ENCODE data around the gene NOD1.
"Not testable (repeated sequence)": the region's sequence is repeated elsewhere in the genome, so short reads cannot be mapped to it uniquely, and the experiment has no call there.

Gene NOD1

GRCh38 chr7:30423788-30424505 lies 54.6 kb downstream of the NOD1 start:
- in situ Hi-C loops (cut with MboI; ENCODE audit: low sequenced_read_pairs), result no loop called here

DNA sequence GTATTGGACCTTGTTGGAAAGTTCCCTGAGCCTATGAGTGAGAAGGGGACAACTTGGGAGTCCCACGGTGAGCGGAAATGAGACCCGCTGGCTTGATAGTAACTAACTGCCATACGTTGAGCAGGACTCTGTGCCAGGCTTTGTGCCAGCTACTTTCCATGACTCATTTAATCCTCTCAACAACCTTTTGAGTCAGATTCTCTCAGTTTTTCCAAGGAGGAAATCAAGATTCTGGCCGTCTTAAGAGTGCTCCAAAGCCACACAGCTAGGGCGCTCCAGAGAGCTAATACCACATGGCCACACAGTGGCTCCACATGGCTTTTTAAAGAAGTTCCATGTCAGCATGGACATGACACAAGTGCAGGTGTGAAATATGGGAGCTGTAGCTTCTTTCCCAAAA lies 55.7 kb downstream of the NOD1 start:
- in situ Hi-C loops (cut with MboI; ENCODE audit: low sequenced_read_pairs), result no loop called here

GRCh38 chr7:30421647-30422196 lies 56.9 kb downstream of the NOD1 start:
- in situ Hi-C loops (cut with MboI; ENCODE audit: low sequenced_read_pairs), result no loop called here

GRCh38 chr7:30420662-30421061 lies 57.9 kb downstream of the NOD1 start:
- in situ Hi-C loops (cut with MboI; ENCODE audit: low sequenced_read_pairs), result no loop called here

DNA sequence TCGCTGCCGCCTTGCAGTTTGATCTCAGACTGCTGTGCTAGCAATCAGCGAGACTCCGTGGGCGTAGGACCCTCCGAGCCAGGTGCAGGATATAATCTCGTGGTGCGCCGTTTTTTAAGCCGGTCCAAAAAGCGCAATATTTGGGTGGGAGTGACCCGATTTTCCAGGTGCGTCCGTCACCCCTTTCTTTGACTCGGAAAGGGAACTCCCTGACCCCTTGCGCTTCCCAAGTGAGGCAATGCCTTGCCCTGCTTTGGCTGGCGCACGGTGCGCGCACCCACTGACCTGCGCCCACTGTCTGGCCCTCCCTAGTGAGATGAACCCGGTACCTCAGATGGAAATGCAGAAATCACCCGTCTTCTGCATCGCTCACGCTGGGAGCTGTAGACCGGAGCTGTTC lies 58.5 kb downstream of the NOD1 start:
- in situ Hi-C loops (cut with MboI; ENCODE audit: low sequenced_read_pairs), result not testable (repeated sequence)

GRCh38 chr7:30413864-30414263 lies 64.7 kb downstream of the NOD1 start:
- in situ Hi-C loops (cut with MboI; ENCODE audit: low sequenced_read_pairs), result no loop called here

GRCh38 chr7:30412782-30413504 lies 65.6 kb downstream of the NOD1 start:
- in situ Hi-C loops (cut with MboI; ENCODE audit: low sequenced_read_pairs), result no loop called here

DNA sequence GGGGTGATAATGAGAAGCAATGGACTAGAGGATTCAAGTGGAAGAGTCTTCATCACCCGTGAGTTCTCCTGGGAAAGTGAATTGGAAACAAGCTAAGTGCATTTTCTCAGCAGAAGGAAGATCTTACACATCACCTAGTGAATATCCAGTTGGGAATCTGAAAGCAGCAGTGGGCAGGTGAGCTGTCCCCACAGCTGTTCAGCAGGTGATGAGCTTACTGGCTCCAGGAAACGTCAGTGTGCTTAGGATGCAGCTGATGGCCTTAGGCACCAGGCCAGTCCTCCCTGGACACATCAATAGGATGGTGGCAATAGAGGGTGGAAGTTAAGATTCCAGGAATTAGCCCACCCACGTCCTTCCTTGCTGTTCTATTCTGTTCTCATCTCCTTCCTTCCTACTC lies 66.7 kb downstream of the NOD1 start:
- in situ Hi-C loops (cut with MboI; ENCODE audit: low sequenced_read_pairs), result no loop called here

GRCh38 chr7:30411173-30411572 lies 67.4 kb downstream of the NOD1 start:
- in situ Hi-C loops (cut with MboI; ENCODE audit: low sequenced_read_pairs), result no loop called here

GRCh38 chr7:30406664-30407425 lies 71.7 kb downstream of the NOD1 start:
- in situ Hi-C loops (cut with MboI; ENCODE audit: low sequenced_read_pairs), result no loop called here

DNA sequence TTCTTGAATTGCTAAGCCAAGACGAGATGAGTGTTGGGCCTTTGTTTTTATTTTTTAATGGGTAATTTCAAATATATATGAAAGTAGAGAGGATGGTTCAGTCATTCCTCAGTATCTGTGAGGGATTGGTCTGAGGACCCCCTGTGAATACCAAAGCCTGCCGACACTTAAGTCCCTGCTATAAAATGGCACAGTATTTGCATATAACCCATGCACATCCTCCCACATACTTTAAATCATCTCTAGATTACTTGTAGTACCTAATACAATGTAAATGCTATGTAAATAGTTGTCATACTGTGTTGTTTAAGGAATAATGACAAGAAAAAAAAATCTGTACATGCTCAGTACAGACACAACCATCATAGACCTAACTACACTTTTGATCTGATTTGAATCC lies 73.4 kb downstream of the NOD1 start:
- in situ Hi-C loops (cut with MboI; ENCODE audit: low sequenced_read_pairs), result no loop called here

DNA sequence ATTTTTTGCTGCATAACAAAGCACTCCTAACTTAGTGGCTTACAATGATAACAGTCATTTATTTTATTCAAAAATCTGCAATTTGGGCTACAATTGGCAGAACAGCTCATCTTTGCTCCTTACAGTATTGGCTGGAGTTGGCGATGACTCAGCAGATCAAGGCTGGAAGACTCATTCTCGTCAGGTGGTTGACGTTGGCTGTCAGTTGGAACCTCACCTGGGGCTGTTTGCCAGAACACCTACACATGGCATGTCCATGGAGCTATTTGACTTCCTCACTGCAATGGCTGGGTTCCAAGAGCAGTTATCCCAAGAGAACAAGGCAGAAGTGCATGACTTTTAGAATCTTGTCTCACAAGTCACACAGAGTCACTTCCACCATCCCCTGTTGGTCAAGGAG lies 75.1 kb downstream of the NOD1 start:
- in situ Hi-C loops (cut with MboI; ENCODE audit: low sequenced_read_pairs), result no loop called here

GRCh38 chr7:30396389-30396788 lies 82.2 kb downstream of the NOD1 start:
- in situ Hi-C loops (cut with MboI; ENCODE audit: low sequenced_read_pairs), result no loop called here

DNA sequence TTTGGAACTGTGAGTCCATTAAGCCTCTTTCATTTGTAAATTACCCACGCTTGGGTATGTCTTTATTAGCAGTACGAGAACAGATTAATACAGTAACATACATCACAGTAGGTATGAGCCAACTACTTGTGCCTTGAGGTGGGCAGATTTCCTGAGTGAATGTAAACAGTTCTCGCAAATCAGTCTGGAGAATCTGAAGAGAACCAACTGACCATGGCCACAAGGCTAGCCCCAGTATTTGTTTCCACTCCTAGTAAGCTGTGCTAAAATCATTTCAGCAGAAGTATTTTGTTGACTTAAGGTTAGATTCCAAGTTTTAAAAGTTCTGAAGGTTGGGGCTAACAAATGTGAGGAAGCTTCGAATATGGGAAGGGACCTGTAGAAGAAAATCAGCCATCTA lies 82.9 kb downstream of the NOD1 start:
- in situ Hi-C loops (cut with MboI; ENCODE audit: low sequenced_read_pairs), result no loop called here

- in situ Hi-C loops (cut with MboI; ENCODE audit: low sequenced_read_pairs), result no loop called here
Measured at GRCh38 chr7:30391806-30392205, 86.8 kb downstream of the NOD1 start.

DNA sequence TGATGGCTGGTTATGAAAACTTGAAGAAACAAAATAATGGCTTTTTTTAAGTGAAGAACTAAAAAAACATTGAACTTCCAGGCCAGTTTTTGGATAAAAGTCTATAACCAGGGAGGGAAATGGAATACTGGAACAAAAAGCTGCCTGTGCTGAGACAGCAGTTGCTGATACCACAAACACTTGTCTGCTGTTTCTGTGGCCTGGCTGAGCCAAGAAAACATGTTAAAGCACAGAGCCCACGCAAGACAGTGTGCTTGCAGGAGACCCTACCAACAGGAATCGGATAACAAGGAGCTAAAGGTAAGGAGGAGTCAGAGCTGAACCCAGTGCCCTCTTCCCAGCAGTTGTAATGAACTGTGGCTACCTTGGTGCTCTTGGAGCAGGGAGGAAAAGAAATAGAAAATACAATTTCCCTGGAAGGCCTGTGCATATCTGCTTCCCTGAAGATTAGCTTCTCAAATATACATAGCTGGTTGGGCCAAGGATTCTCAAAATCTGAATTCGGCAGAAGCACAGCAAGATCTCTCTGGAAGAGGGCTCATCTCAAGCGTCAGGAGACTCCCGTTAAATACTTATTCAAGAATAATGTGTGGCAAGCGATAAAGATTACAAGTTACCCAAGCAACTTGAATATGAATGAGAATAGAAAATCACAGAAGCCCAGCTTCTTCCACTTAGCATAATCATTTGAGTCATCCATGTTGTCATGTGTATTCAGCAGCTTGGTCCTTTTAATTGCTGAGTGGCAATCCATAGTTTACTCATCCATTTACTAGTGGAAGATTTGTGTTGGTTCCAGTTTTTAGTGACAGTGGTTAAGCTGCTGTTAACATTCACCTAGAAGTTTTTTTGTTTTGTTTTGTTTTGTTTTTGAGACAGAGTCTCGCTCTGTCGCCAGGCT lies 87.6 kb downstream of the NOD1 start:
- in situ Hi-C loops (cut with MboI; ENCODE audit: low sequenced_read_pairs), result no loop called here

GRCh38 chr7:30389791-30390190 lies 88.8 kb downstream of the NOD1 start:
- in situ Hi-C loops (cut with MboI; ENCODE audit: low sequenced_read_pairs), result no loop called here

DNA sequence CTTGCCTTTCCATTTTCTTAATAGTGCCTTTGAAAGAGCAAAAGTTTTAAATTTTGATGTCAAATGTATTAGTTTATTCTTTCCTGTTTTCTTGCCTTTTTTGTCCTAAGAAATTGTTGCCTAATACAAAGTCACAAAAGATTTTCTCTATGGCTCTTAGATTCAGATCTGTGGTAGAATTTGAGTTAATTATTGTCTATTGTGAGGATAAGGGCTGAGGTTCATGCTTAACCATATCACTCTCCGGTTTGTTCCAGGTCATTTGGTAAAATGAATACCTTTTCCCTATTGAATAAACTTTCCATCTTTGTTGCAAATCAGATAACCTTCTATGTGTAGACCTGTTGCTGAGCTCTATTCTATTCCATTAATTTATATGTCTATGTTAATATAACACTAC lies 96.0 kb downstream of the NOD1 start:
- in situ Hi-C loops (cut with MboI; ENCODE audit: low sequenced_read_pairs), result no loop called here

GRCh38 chr7:30380824-30381223 lies 97.8 kb downstream of the NOD1 start:
- in situ Hi-C loops (cut with MboI; ENCODE audit: low sequenced_read_pairs), result not testable (repeated sequence)

DNA sequence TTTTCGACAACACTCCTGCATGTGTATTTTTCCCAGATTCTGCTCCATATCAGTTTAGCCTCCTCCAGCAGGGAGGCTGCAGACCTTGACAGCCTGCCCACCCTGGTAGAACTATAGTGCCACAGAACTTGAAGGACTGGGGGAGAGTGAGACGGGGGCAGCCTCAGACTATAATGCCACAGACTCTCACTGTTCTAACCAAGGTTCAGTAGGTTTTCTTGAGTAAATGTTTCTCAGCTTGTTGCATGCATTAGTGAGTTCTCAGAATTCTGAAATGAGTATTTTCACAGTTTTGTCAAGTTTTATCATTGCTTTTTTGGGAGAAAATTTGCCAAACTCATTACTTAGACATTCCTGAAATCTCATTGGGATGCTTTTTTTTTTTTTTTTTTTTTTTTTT lies 98.3 kb downstream of the NOD1 start:
- in situ Hi-C loops (cut with MboI; ENCODE audit: low sequenced_read_pairs), result no loop called here

GRCh38 chr7:30379741-30380140 lies 98.8 kb downstream of the NOD1 start:
- in situ Hi-C loops (cut with MboI; ENCODE audit: low sequenced_read_pairs), result no loop called here

Measured in hTERT RPE-1 (cell line).